Stimulated activated effector memory CD8-positive, alpha-beta T cell treated with anti-CD3 and anti-CD28 coated beads, Interleukin-12 subunit alpha, Interleukin-12 subunit beta, amount 100 ng/mL, for 72 hours (primary cell): ENCODE results near the gene PDE11A.
A peak's percentile ranks its signal among the peaks of the same experiment; 100 is the strongest.

ENCODE experiments used
- ATAC-seq: fragments of 150-1000 bp; cut with Tn5 transposase; 2 replicates; pipeline ENCODE4 v1.10.0; 2021
- DNase-seq, 2 donors: peaks; one replicate each; pipeline ENCODE4 v3.0.0; 2021 to 2022; ENCODE audit warnings: low spot score in 2 of 2
- H3K27ac Mint-ChIP-seq: one replicate; pipeline ENCODE4 v1.8.0; 2022; ENCODE audit warnings: mild to moderate bottlenecking, mixed read lengths
- H3K36me3 Mint-ChIP-seq: one replicate; pipeline ENCODE4 v1.8.0; 2022; ENCODE audit warnings: mild to moderate bottlenecking, mixed read lengths
- H3K4me1 Mint-ChIP-seq: one replicate; pipeline ENCODE4 v1.8.0; 2022; ENCODE audit warnings: mixed read lengths
- H3K4me3 Mint-ChIP-seq: one replicate; pipeline ENCODE4 v1.8.0; 2022; ENCODE audit warnings: mild to moderate bottlenecking, mixed read lengths
- H3K9me3 Mint-ChIP-seq: one replicate; pipeline ENCODE4 v1.8.0; 2022; ENCODE audit warnings: mixed read lengths

PDE11A gene

GRCh38 chr2:178072383-178073301 lies at the start of gene PDE11A:
PDE11A (minus strand) TSS chr2:178072777; CDS start chr2:178072437, 340 bp downstream.
- no peaks in the 10 kb centered on the region for H3K9me3 Mint-ChIP-seq
- DNase-seq = peak in 1 of 2 donors; percentile 54
- peak within 1 kb of the TSS; percentile 39 for H3K4me3 Mint-ChIP-seq

GRCh38 chr2:178119179-178119922 lies 46.8 kb upstream of the PDE11A start:
- Mint-ChIP-seq H3K27ac (no peak overlapping the region), H3K36me3 (peaks cover 51% of the 10 kb centered on the region), H3K9me3 (no peaks in the 10 kb centered on the region)

More at GRCh38 chr2:178072383-178073301, at the start of gene PDE11A:
- peaks cover 12% of the 10 kb centered on the region for H3K4me1 Mint-ChIP-seq
- no peak within 1 kb of the TSS for H3K27ac Mint-ChIP-seq
- peak; percentile 88 for ATAC-seq
- no peaks in the 10 kb centered on the region for H3K36me3 Mint-ChIP-seq

GRCh38 chr2:178117725-178118124 lies 45.1 kb upstream of the PDE11A start:
- ATAC-seq (no peak), DNase-seq (no peak)
- Mint-ChIP-seq H3K4me1 (peaks cover 24% of the 10 kb centered on the region), H3K4me3 (no peak overlapping the region), H3K36me3 (peaks cover 35% of the 10 kb centered on the region), H3K27ac (no peak overlapping the region), H3K9me3 (no peaks in the 10 kb centered on the region)

More at GRCh38 chr2:178119179-178119922, 46.8 kb upstream of the PDE11A start:
- Mint-ChIP-seq H3K4me1 (peaks cover 12% of the 10 kb centered on the region), H3K4me3 (no peak overlapping the region)
- ATAC-seq (no peak), DNase-seq (no peak)

- ATAC-seq = no peak
- Mint-ChIP-seq H3K27ac (no peak overlapping the region), H3K4me3 (no peak overlapping the region), H3K4me1 (peaks cover 34% of the 10 kb centered on the region), H3K9me3 (no peaks in the 10 kb centered on the region), H3K36me3 (peaks cover 11% of the 10 kb centered on the region)
- no peak for DNase-seq
Observed at GRCh38 chr2:178115271-178115670, 42.7 kb upstream of the PDE11A start.

GRCh38 chr2:178114462-178114861 lies 41.9 kb upstream of the PDE11A start:
- peak overlapping the region; percentile 70 for H3K27ac Mint-ChIP-seq
- H3K4me1 Mint-ChIP-seq = peaks cover 34% of the 10 kb centered on the region
- peak overlapping the region; percentile 22 for H3K4me3 Mint-ChIP-seq
- ATAC-seq (no peak), DNase-seq (no peak)
- no peaks in the 10 kb centered on the region for H3K9me3 Mint-ChIP-seq
- peaks cover 11% of the 10 kb centered on the region for H3K36me3 Mint-ChIP-seq

- peak; percentile 88 to 93 for DNase-seq
- Mint-ChIP-seq H3K9me3 (no peaks in the 10 kb centered on the region), H3K27ac (peak within 1 kb of the TSS; percentile 90), H3K4me3 (peak within 1 kb of the TSS; percentile 91), H3K4me1 (peaks cover 34% of the 10 kb centered on the region), H3K36me3 (peaks cover 3% of the 10 kb centered on the region)
- ATAC-seq = peak; percentile 95
Observed at GRCh38 chr2:178112202-178113152, 39.9 kb upstream of the PDE11A start, which contains the start of gene RBM45. RBM45 (plus strand) TSS chr2:178112437; CDS start chr2:178112547, 110 bp downstream.

- Mint-ChIP-seq H3K27ac (peak overlapping the region; percentile 90), H3K36me3 (no peaks in the 10 kb centered on the region), H3K4me3 (peak overlapping the region; percentile 91), H3K4me1 (peaks cover 34% of the 10 kb centered on the region), H3K9me3 (no peaks in the 10 kb centered on the region)
- ATAC-seq (peak; percentile 0), DNase-seq (no peak)
Observed at GRCh38 chr2:178111743-178112142, 39.2 kb upstream of the PDE11A start.

GRCh38 chr2:178110681-178111080 lies 38.1 kb upstream of the PDE11A start:
- H3K4me1 Mint-ChIP-seq = peaks cover 34% of the 10 kb centered on the region
- no peak overlapping the region for H3K4me3 Mint-ChIP-seq
- DNase-seq = no peak
- H3K27ac Mint-ChIP-seq = no peak overlapping the region
- no peak for ATAC-seq
- H3K9me3 Mint-ChIP-seq = no peaks in the 10 kb centered on the region
- no peaks in the 10 kb centered on the region for H3K36me3 Mint-ChIP-seq

GRCh38 chr2:178109813-178110212 lies 37.2 kb upstream of the PDE11A start:
- H3K27ac Mint-ChIP-seq = no peak overlapping the region
- no peak for ATAC-seq
- peaks cover 28% of the 10 kb centered on the region for H3K4me1 Mint-ChIP-seq
- no peak for DNase-seq
- no peaks in the 10 kb centered on the region for H3K36me3 Mint-ChIP-seq
- no peaks in the 10 kb centered on the region for H3K9me3 Mint-ChIP-seq
- H3K4me3 Mint-ChIP-seq = no peak overlapping the region

GRCh38 chr2:178108176-178108575 lies 35.6 kb upstream of the PDE11A start:
- H3K36me3 Mint-ChIP-seq = no peaks in the 10 kb centered on the region
- no peak overlapping the region for H3K27ac Mint-ChIP-seq
- no peak for ATAC-seq

GRCh38 chr2:178106053-178106452 lies 33.5 kb upstream of the PDE11A start:
- no peak for DNase-seq
- no peak overlapping the region for H3K4me3 Mint-ChIP-seq
- no peak overlapping the region for H3K27ac Mint-ChIP-seq
- H3K4me1 Mint-ChIP-seq = no peaks in the 10 kb centered on the region
- no peaks in the 10 kb centered on the region for H3K36me3 Mint-ChIP-seq
- no peak for ATAC-seq
- no peaks in the 10 kb centered on the region for H3K9me3 Mint-ChIP-seq

More at GRCh38 chr2:178108176-178108575, 35.6 kb upstream of the PDE11A start:
- no peak for DNase-seq
- H3K4me1 Mint-ChIP-seq = peaks cover 15% of the 10 kb centered on the region
- H3K4me3 Mint-ChIP-seq = no peak overlapping the region
- H3K9me3 Mint-ChIP-seq = no peaks in the 10 kb centered on the region

GRCh38 chr2:178105566-178105965 lies 33.0 kb upstream of the PDE11A start:
- Mint-ChIP-seq H3K9me3 (no peaks in the 10 kb centered on the region), H3K4me3 (no peak overlapping the region), H3K36me3 (no peaks in the 10 kb centered on the region), H3K27ac (no peak overlapping the region), H3K4me1 (no peaks in the 10 kb centered on the region)
- ATAC-seq (no peak), DNase-seq (no peak)

GRCh38 chr2:178101321-178102079 lies 28.9 kb upstream of the PDE11A start:
- Mint-ChIP-seq H3K27ac (no peak overlapping the region), H3K36me3 (no peaks in the 10 kb centered on the region), H3K4me3 (no peak overlapping the region), H3K9me3 (no peaks in the 10 kb centered on the region), H3K4me1 (no peaks in the 10 kb centered on the region)
- DNase-seq = no peak
- no peak for ATAC-seq

- ATAC-seq = no peak
- no peaks in the 10 kb centered on the region for H3K9me3 Mint-ChIP-seq
- no peak overlapping the region for H3K27ac Mint-ChIP-seq
- no peak overlapping the region for H3K4me3 Mint-ChIP-seq
- no peaks in the 10 kb centered on the region for H3K36me3 Mint-ChIP-seq
- no peak for DNase-seq
- H3K4me1 Mint-ChIP-seq = no peaks in the 10 kb centered on the region
Observed at GRCh38 chr2:178093471-178093870, 20.9 kb upstream of the PDE11A start.
